ENCODE results near the gene BRAF. TPM values are rescaled to one million over a fixed set of nuclear protein-coding genes. Genes with fewer than 3 reads are reported as not detected.

The BRAF gene
- total RNA-seq, 1 experiment from 2014 or later = 31.3 TPM

DNA sequence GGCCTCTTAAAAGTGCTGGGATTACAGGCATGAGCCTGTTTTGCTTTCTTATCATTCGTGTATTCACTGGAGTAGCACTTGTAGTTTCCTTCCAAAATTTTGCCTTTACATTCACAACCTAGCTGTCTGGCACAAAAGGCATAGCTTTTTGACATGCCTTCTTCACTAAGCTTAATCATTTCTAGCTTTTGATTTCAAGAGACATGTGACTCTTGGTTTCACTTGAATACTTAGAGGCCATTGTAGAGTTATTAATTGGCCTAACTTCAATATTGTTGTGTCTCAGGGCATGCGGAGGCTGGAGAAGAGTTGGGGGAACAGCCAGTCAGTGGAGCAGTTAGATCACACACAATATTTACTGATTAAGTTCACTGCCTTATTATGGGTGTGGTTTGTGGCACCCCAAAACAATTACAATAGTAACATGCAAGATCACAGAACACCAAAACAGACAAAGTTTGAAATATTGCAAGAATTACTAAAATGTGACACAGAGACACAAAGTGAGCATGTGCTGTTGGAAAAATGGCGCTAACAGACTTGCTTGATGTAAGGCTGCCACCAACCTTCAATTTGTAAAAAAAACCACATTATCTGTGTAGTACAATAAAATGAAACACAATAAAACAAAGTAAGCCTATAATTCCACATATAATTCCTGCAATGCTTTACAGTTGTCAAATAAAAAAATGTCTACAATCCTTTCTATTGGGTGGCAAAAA lies 43.1 kb downstream of the BRAF start:
- Mint-ChIP-seq H3K4me1 (ENCODE audit: low read depth, unreplicated experiment) (peaks cover 18% of the 10 kb centered on the region), H3K36me3 (ENCODE audit: insufficient read depth, unreplicated experiment) (no peaks in the 10 kb centered on the region)
- CTCF ChIA-PET = interaction anchor here (0.6 kb wide), 1 partner anchor 441 kb away, joined by 3 read pairs; no protein-coding TSS in a partner anchor

GRCh38 chr7:140877249-140877524 lies 47.5 kb downstream of the BRAF start:
- TF ChIP-seq CTCF (IDR thresholded peaks at IDR 0.05; ENCODE audit: unreplicated experiment) = no peak
- Mint-ChIP-seq H3K4me1 (ENCODE audit: low read depth, unreplicated experiment) (peaks cover 8% of the 10 kb centered on the region), H3K36me3 (ENCODE audit: insufficient read depth, unreplicated experiment) (no peaks in the 10 kb centered on the region), H3K27ac (ENCODE audit: unreplicated experiment) (no peak overlapping the region), H3K27me3 (ENCODE audit: unreplicated experiment) (no peaks in the 10 kb centered on the region), H3K9me3 (ENCODE audit: low read depth, unreplicated experiment) (no peaks in the 10 kb centered on the region), H3K4me3 (ENCODE audit: low read depth, unreplicated experiment) (no peak overlapping the region)
- DNase-seq = no peak
- BruUV-seq (replicated peaks) = no TSS peak
- intact Hi-C loops (cut with micrococcal nuclease; ENCODE audit: unreplicated experiment) = no loop called here
- CTCF ChIA-PET = no interaction called here

More for the DNA sequence above, 43.1 kb downstream of the BRAF start:
- intact Hi-C loops (cut with micrococcal nuclease; ENCODE audit: unreplicated experiment) = no loop called here
- H3K9me3 Mint-ChIP-seq (ENCODE audit: low read depth, unreplicated experiment) = no peaks in the 10 kb centered on the region
- no peak for TF ChIP-seq CTCF (IDR thresholded peaks at IDR 0.05; ENCODE audit: unreplicated experiment)
- DNase-seq = no peak
- no peaks in the 10 kb centered on the region for H3K27me3 Mint-ChIP-seq (ENCODE audit: unreplicated experiment)
- BruUV-seq (replicated peaks) = no TSS peak
- H3K4me3 Mint-ChIP-seq (ENCODE audit: low read depth, unreplicated experiment) = no peak overlapping the region
- no peak overlapping the region for H3K27ac Mint-ChIP-seq (ENCODE audit: unreplicated experiment)

GRCh38 chr7:140876519-140877248 lies 48.0 kb downstream of the BRAF start:
- CTCF ChIA-PET = interaction anchor here (0.5 to 0.7 kb wide), 3 partner anchors 48 to 249 kb away, joined by 4 to 10 read pairs (median 6); partner anchors contain the start of gene BRAF
- BruUV-seq (replicated peaks) = no TSS peak
- TF ChIP-seq CTCF (IDR thresholded peaks at IDR 0.05; ENCODE audit: unreplicated experiment) = no peak
- Mint-ChIP-seq H3K36me3 (ENCODE audit: insufficient read depth, unreplicated experiment) (no peaks in the 10 kb centered on the region), H3K27me3 (ENCODE audit: unreplicated experiment) (no peaks in the 10 kb centered on the region), H3K9me3 (ENCODE audit: low read depth, unreplicated experiment) (no peaks in the 10 kb centered on the region), H3K27ac (ENCODE audit: unreplicated experiment) (no peak overlapping the region), H3K4me3 (ENCODE audit: low read depth, unreplicated experiment) (no peak overlapping the region), H3K4me1 (ENCODE audit: low read depth, unreplicated experiment) (peaks cover 6% of the 10 kb centered on the region)
- intact Hi-C loops (cut with micrococcal nuclease; ENCODE audit: unreplicated experiment) = no loop called here
- DNase-seq = no peak

DNA sequence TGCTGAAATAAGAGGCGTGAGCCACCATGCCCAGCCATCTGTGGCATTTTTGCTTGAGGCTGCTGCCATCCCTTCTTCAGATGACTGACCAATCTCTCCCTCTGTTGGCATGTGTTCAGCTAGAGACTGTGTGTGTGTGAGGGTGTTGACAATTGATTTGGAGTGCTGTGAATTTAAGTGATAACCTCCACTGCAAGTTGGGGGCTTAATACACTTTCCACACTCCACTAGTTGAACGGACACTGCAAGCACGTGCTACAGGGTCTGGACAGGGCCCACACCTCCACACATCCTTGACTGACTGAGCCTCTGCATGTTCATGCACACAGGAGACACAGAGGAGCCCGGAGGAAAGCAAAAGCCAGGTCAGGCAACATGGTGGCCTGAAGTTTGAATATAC lies 51.3 kb downstream of the BRAF start:
- H3K9me3 Mint-ChIP-seq (ENCODE audit: low read depth, unreplicated experiment) = no peaks in the 10 kb centered on the region
- CTCF ChIA-PET = no interaction called here
- H3K27me3 Mint-ChIP-seq (ENCODE audit: unreplicated experiment) = no peaks in the 10 kb centered on the region
- no peak overlapping the region for H3K27ac Mint-ChIP-seq (ENCODE audit: unreplicated experiment)
- BruUV-seq (replicated peaks) = no TSS peak
- no peak for TF ChIP-seq CTCF (IDR thresholded peaks at IDR 0.05; ENCODE audit: unreplicated experiment)
- H3K4me1 Mint-ChIP-seq (ENCODE audit: low read depth, unreplicated experiment) = no peaks in the 10 kb centered on the region
- no peak overlapping the region for H3K4me3 Mint-ChIP-seq (ENCODE audit: low read depth, unreplicated experiment)
- no peak for DNase-seq
- H3K36me3 Mint-ChIP-seq (ENCODE audit: insufficient read depth, unreplicated experiment) = no peaks in the 10 kb centered on the region
- intact Hi-C loops (cut with micrococcal nuclease; ENCODE audit: unreplicated experiment) = no loop called here
